HL-60 (cell line): ENCODE measurements around the gene MYH9.

Experiments used
- GABPA ChIP-seq: IDR thresholded peaks from 2 replicates; pipeline ENCODE4 v1.6.1; 2012; ENCODE audit warnings: low read depth
- POLR2AphosphoS5 ChIP-seq: IDR thresholded peaks from 2 replicates; pipeline ENCODE4 v1.6.1; 2012; ENCODE audit warnings: low read depth
- SPI1 ChIP-seq: IDR thresholded peaks from 2 replicates; pipeline ENCODE4 v1.6.1; 2012; ENCODE audit warnings: low read depth, mild to moderate bottlenecking, borderline replicate concordance
- TF ChIP-seq, protein P1 (sequence below): IDR thresholded peaks from 2 replicates; pipeline ENCODE4 v1.6.1; 2012; ENCODE audit warnings: low read depth; ENCODE audit not compliant: insufficient replicate concordance
- TF ChIP-seq, protein P2 (sequence below): IDR thresholded peaks from one replicate; pipeline ENCODE4 v1.5.1; 2011; ENCODE audit warnings: low read length, control low read depth, inconsistent platforms; ENCODE audit not compliant: insufficient read depth

DNA sequence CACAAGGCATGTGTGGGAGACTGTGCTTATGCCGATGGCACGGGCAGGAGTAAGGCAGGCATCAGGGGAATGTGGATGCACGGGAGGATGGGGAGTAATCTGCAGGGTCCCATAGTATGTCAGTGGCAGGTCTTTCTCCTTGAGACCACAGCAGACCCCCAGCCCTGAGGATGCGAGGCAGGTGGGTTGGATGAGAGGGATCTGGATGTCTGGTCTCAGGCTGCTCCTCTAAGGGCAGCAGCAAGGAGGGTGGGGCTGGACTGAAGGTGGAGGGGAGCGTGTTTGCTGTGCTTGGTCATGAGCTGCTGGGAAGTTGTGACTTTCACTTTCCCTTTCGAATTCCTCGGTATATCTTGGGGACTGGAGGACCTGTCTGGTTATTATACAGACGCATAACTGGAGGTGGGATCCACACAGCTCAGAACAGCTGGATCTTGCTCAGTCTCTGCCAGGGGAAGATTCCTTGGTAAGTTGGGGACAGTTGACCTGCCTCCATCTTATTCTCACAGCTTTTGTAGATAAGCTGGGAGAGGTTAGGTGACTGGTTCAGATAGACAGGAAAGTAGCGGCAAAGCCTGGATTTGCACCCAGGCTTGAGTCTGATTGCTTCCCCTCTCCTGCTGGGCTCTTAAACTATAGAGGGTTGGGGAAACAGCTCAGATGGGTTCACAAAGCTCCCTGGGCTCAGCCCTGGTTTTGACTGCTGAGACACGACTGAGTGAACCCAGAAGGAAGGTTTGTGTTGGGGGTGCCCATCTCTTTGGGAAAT is 134.8 kb downstream of the MYH9 start, which contains the start of gene APOL1:
- TF ChIP-seq, protein P1, sequence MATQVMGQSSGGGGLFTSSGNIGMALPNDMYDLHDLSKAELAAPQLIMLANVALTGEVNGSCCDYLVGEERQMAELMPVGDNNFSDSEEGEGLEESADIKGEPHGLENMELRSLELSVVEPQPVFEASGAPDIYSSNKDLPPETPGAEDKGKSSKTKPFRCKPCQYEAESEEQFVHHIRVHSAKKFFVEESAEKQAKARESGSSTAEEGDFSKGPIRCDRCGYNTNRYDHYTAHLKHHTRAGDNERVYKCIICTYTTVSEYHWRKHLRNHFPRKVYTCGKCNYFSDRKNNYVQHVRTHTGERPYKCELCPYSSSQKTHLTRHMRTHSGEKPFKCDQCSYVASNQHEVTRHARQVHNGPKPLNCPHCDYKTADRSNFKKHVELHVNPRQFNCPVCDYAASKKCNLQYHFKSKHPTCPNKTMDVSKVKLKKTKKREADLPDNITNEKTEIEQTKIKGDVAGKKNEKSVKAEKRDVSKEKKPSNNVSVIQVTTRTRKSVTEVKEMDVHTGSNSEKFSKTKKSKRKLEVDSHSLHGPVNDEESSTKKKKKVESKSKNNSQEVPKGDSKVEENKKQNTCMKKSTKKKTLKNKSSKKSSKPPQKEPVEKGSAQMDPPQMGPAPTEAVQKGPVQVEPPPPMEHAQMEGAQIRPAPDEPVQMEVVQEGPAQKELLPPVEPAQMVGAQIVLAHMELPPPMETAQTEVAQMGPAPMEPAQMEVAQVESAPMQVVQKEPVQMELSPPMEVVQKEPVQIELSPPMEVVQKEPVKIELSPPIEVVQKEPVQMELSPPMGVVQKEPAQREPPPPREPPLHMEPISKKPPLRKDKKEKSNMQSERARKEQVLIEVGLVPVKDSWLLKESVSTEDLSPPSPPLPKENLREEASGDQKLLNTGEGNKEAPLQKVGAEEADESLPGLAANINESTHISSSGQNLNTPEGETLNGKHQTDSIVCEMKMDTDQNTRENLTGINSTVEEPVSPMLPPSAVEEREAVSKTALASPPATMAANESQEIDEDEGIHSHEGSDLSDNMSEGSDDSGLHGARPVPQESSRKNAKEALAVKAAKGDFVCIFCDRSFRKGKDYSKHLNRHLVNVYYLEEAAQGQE, result no peak
- TF ChIP-seq, protein P2, sequence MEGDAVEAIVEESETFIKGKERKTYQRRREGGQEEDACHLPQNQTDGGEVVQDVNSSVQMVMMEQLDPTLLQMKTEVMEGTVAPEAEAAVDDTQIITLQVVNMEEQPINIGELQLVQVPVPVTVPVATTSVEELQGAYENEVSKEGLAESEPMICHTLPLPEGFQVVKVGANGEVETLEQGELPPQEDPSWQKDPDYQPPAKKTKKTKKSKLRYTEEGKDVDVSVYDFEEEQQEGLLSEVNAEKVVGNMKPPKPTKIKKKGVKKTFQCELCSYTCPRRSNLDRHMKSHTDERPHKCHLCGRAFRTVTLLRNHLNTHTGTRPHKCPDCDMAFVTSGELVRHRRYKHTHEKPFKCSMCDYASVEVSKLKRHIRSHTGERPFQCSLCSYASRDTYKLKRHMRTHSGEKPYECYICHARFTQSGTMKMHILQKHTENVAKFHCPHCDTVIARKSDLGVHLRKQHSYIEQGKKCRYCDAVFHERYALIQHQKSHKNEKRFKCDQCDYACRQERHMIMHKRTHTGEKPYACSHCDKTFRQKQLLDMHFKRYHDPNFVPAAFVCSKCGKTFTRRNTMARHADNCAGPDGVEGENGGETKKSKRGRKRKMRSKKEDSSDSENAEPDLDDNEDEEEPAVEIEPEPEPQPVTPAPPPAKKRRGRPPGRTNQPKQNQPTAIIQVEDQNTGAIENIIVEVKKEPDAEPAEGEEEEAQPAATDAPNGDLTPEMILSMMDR, result no peak
- no peak for TF ChIP-seq POLR2AphosphoS5
- no peak for TF ChIP-seq GABPA
- TF ChIP-seq SPI1, result no peak
